ENCODE results near the gene UCP3. TPM values are rescaled to one million over a fixed set of nuclear protein-coding genes. Genes with fewer than 3 reads are reported as not detected.

Gene UCP3
- total and polyA plus RNA-seq, 2 donors (not counting 1 experiment from before 2014, with no cell fraction given): 8.9 to 11.0 TPM

GRCh38 chr11:73950869-73951710, 57.8 kb downstream of the UCP3 start, which contains the start of gene DNAJB13:
TSS of gene DNAJB13 (plus strand) at chr11:73951026. CDS start at chr11:73951070, 44 bp downstream.
- H3K79me2 ChIP-seq (ENCODE audit: control insufficient read depth, insufficient read depth, low read length): no peaks in the 10 kb centered on the region
- intact Hi-C loops (cut with micrococcal nuclease): no loop called here
- H3K9me3 ChIP-seq (ENCODE audit: control extremely low read depth in 1 of 3, control insufficient read depth in 2 of 3, insufficient read depth in 1 of 3, low read length in 2 of 3): no peaks in the 10 kb centered on the region
- Mint-ChIP-seq H3K4me3 (no peak within 1 kb of the TSS), H3K9me3 (ENCODE audit: insufficient read depth) (no peaks in the 10 kb centered on the region), H3K4me1 (no peaks in the 10 kb centered on the region), H3K27me3 (peaks cover 4% of the 10 kb centered on the region), H3K27ac (no peak within 1 kb of the TSS)
- CTCF ChIA-PET: no interaction called here
- DNase-seq (peak; percentile 59), ATAC-seq (ENCODE audit: low read depth) (peak; percentile 71)
- peaks cover 0 to 2% (median 0%) of the 10 kb centered on the region in 4 experiments for H3K27me3 ChIP-seq (replicated peaks in 1 of 4; ENCODE audit: control extremely low read depth in 1 of 4, control insufficient read depth in 3 of 4, insufficient read depth in 4 of 4, low read length in 3 of 4)
- H3K36me3 ChIP-seq (replicated peaks in 1 of 2; ENCODE audit: control extremely low read depth in 1 of 2, control insufficient read depth in 1 of 2, extremely low read depth in 1 of 2, insufficient read depth in 2 of 2, low read length in 1 of 2): no peaks in the 10 kb centered on the region
- POLR2A ChIA-PET: interaction anchor here (0.5 kb wide), 1 partner anchor 307 kb away, joined by 4 read pairs; no protein-coding TSS in a partner anchor
- no peaks in the 10 kb centered on the region for H4K20me1 ChIP-seq (ENCODE audit: control insufficient read depth, insufficient read depth, low read length, poor library complexity, severe bottlenecking)
- no peak for TF ChIP-seq CTCF (IDR thresholded peaks at IDR 0.05)
- no peak for TF ChIP-seq EZH2 (IDR thresholded peaks at IDR 0.05; ENCODE audit: borderline replicate concordance, insufficient read depth, low read depth, low read length, poor library complexity, severe bottlenecking)
- H3K4me2 ChIP-seq (replicated peaks; ENCODE audit: low read depth, low read length, poor library complexity, severe bottlenecking): no peak within 1 kb of the TSS
- no peak within 1 kb of the TSS for H3K27ac ChIP-seq (ENCODE audit: low read length in 2 of 2)
- H3K9ac ChIP-seq (ENCODE audit: low read length): no peak within 1 kb of the TSS
- WGBS (ENCODE audit: insufficient coverage): 90% methylated on average over 8 of the region's 12 CpGs
- H3K4me1 ChIP-seq (ENCODE audit: control insufficient read depth in 2 of 2, insufficient read depth in 2 of 2, low read length in 2 of 2): no peaks in the 10 kb centered on the region
- no peak within 1 kb of the TSS for H2AFZ ChIP-seq (ENCODE audit: insufficient read depth, low read depth, low read length, poor library complexity, severe bottlenecking)
- no peak within 1 kb of the TSS for H3K4me3 ChIP-seq (ENCODE audit: control extremely low read depth in 1 of 5, extremely low read depth in 1 of 5, insufficient read depth in 1 of 5, low read depth in 2 of 5, low read length in 4 of 5)

Other genes starting within 250 kb of the UCP3 start
- 70.5 and 80.5 TPM in 2 replicates for gene RAB6A, start 248.0 kb downstream of the UCP3 start, total RNA-seq
- 17.2 and 21.6 TPM in 2 replicates for gene RAB6A, start 248.0 kb downstream of the UCP3 start, polyA plus RNA-seq
- 26.6 and 28.3 TPM in 2 replicates for gene MRPL48, start 221.2 kb downstream of the UCP3 start, total RNA-seq
- gene MRPL48, start 221.2 kb downstream of the UCP3 start, polyA plus RNA-seq: 19.1 and 19.4 TPM in 2 replicates
- gene COA4, start 132.2 kb downstream of the UCP3 start, total RNA-seq: 59.6 and 60.5 TPM in 2 replicates
- 43.0 and 60.8 TPM in 2 replicates for gene COA4, start 132.2 kb downstream of the UCP3 start, polyA plus RNA-seq
- 19.5 and 19.9 TPM in 2 replicates for gene PAAF1, start 132.1 kb downstream of the UCP3 start, total RNA-seq
- 11.2 and 11.5 TPM in 2 replicates for gene PAAF1, start 132.1 kb downstream of the UCP3 start, polyA plus RNA-seq
- gene DNAJB13, start 58.1 kb downstream of the UCP3 start, total RNA-seq: 0.15 TPM in 1 of 2 replicates, not detected in the other
- 0.27 TPM in 1 of 2 replicates, not detected in the other for gene DNAJB13, start 58.1 kb downstream of the UCP3 start, polyA plus RNA-seq
- gene UCP2, start 26.2 kb downstream of the UCP3 start, total RNA-seq: 613 and 652 TPM in 2 replicates
- 497 and 697 TPM in 2 replicates for gene UCP2, start 26.2 kb downstream of the UCP3 start, polyA plus RNA-seq
- gene C2CD3, start 161.9 kb upstream of the UCP3 start, total RNA-seq: 63.9 and 69.0 TPM in 2 replicates
- 17.2 and 19.8 TPM in 2 replicates for gene C2CD3, start 161.9 kb upstream of the UCP3 start, polyA plus RNA-seq
- 18.7 and 23.6 TPM in 2 replicates for gene PPME1, start 162.2 kb upstream of the UCP3 start, total RNA-seq
- gene PPME1, start 162.2 kb upstream of the UCP3 start, polyA plus RNA-seq: 10.7 and 11.2 TPM in 2 replicates

All from B cell (primary cell).